SU-DHL-6 (cell line): ENCODE results near the gene CLUH.

Experiments used
- EZH2phosphoT487 ChIP-seq: fragments of 200-600 bp; sonication (generic), shearing (Covaris generic); conservative IDR thresholded peaks from 2 replicates; pipeline ENCODE4 v1.6.1; 2018; ENCODE audit warnings: mild to moderate bottlenecking, antibody characterized with exemption, low read length, moderate library complexity, mixed read lengths
- TF ChIP-seq, protein P1 (sequence below): fragments of 200-600 bp; sonication (generic); IDR thresholded peaks from one replicate; pipeline ENCODE4 v1.5.1; 2017; ENCODE audit warnings: antibody characterized with exemption, mild to moderate bottlenecking, low read length, moderate library complexity; ENCODE audit not compliant: insufficient read depth, poor library complexity, severe bottlenecking

DNA sequence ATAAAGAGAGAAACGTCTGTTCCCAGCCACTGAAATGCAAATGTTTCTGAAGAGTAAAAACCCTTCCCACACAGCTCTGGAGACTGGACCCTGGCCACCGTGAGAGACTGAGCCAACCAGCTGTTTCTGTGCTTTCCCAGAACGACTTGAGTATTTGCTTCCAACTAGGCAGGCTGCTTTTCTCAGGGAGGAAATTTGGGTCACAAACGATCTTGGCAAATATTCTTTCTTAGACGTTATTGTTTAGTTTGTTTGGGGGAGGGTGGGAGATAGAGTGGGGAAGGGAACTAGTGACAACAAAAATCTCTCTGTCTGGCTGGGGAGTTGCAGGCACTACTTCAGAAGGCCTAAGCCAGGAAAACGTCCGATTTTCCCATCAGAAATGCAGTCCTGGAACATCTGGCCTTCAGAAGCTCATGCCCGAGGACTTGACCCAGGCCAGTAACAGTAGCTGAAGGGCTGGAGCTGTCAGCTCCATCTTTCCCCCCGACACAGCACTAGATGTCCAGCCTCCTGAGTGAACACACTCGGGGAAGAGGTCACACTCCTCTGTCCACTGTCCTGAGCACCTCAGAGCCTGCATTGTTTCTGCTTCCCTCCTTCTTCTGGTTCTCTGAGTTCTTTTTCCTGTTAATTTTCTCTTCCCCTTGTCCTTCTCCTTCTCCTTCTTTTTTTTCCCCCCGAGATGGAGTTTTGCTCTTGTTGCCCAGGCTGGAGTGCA, 33.9 kb upstream of the CLUH start:
- no peak for TF ChIP-seq EZH2phosphoT487
- TF ChIP-seq, protein P1, sequence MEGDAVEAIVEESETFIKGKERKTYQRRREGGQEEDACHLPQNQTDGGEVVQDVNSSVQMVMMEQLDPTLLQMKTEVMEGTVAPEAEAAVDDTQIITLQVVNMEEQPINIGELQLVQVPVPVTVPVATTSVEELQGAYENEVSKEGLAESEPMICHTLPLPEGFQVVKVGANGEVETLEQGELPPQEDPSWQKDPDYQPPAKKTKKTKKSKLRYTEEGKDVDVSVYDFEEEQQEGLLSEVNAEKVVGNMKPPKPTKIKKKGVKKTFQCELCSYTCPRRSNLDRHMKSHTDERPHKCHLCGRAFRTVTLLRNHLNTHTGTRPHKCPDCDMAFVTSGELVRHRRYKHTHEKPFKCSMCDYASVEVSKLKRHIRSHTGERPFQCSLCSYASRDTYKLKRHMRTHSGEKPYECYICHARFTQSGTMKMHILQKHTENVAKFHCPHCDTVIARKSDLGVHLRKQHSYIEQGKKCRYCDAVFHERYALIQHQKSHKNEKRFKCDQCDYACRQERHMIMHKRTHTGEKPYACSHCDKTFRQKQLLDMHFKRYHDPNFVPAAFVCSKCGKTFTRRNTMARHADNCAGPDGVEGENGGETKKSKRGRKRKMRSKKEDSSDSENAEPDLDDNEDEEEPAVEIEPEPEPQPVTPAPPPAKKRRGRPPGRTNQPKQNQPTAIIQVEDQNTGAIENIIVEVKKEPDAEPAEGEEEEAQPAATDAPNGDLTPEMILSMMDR, result no peak
